AG04449 (cell line): Measurements from ENCODE around the gene ACVRL1.

Source experiments
- CTCF ChIA-PET: fragments of 350-600 bp; formaldehyde crosslinking; extraction: SDS; loops from one replicate; lab custom pipeline; 2021; ENCODE audit warnings: antibody characterized with exemption; lab: Yijun Ruan, JAX
- POLR2A ChIA-PET: fragments of 400-600, 350-600 bp; formaldehyde crosslinking; extraction: SDS; loops from one replicate; lab custom pipeline; 2020; ENCODE audit warnings: antibody characterized with exemption, inconsistent platforms; lab: Yijun Ruan, JAX
- DNase-seq: peaks from one replicate; pipeline ENCODE4 v3.0.0-alpha.2; 2010; ENCODE audit warnings: low read depth, low spot score
- H3K4me3 ChIP-seq: 2 replicates; pipeline ENCODE4 v1.5.1; 2011; ENCODE audit warnings: low read depth, mild to moderate bottlenecking, control low read depth, low read length
- TF ChIP-seq, protein P1 (sequence below): IDR thresholded peaks from one replicate; pipeline ENCODE4 v1.5.1; 2011; ENCODE audit warnings: mild to moderate bottlenecking, moderate library complexity, low read length, control low read depth, inconsistent platforms; ENCODE audit not compliant: insufficient read depth; ENCODE audit errors: missing control alignments

The ACVRL1 gene

DNA sequence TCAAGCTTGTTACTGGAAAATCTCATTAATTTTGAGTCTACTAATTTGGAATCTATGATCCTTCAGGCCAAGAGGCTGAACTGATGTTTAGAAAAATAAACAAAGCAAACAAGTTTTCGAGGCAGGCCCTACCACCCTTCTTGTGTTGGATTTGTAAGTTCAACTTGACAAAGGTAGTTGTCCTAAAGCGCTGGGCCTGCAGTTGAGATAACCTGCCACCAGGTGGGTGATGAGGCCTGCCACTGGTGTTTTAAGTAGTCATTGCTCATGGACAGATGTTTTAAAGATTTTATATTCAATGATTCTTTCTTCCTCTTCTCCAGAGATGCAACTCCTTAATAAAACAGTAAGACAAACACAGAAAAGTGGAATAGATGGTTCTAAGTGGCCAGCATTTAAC lies 19.4 kb downstream of the ACVRL1 start:
- H3K4me3 ChIP-seq = no peak overlapping the region
- TF ChIP-seq, protein P1, sequence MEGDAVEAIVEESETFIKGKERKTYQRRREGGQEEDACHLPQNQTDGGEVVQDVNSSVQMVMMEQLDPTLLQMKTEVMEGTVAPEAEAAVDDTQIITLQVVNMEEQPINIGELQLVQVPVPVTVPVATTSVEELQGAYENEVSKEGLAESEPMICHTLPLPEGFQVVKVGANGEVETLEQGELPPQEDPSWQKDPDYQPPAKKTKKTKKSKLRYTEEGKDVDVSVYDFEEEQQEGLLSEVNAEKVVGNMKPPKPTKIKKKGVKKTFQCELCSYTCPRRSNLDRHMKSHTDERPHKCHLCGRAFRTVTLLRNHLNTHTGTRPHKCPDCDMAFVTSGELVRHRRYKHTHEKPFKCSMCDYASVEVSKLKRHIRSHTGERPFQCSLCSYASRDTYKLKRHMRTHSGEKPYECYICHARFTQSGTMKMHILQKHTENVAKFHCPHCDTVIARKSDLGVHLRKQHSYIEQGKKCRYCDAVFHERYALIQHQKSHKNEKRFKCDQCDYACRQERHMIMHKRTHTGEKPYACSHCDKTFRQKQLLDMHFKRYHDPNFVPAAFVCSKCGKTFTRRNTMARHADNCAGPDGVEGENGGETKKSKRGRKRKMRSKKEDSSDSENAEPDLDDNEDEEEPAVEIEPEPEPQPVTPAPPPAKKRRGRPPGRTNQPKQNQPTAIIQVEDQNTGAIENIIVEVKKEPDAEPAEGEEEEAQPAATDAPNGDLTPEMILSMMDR = peak; percentile 7
- CTCF ChIA-PET = interaction anchor here (0.6 to 26.8 kb wide), 13 partner anchors 8 to 95 kb away, joined by 3 to 621 read pairs (median 5); partner anchors contain the start of genes ACVRL1 and ANKRD33
- DNase-seq = no peak
- POLR2A ChIA-PET = no interaction called here

DNA sequence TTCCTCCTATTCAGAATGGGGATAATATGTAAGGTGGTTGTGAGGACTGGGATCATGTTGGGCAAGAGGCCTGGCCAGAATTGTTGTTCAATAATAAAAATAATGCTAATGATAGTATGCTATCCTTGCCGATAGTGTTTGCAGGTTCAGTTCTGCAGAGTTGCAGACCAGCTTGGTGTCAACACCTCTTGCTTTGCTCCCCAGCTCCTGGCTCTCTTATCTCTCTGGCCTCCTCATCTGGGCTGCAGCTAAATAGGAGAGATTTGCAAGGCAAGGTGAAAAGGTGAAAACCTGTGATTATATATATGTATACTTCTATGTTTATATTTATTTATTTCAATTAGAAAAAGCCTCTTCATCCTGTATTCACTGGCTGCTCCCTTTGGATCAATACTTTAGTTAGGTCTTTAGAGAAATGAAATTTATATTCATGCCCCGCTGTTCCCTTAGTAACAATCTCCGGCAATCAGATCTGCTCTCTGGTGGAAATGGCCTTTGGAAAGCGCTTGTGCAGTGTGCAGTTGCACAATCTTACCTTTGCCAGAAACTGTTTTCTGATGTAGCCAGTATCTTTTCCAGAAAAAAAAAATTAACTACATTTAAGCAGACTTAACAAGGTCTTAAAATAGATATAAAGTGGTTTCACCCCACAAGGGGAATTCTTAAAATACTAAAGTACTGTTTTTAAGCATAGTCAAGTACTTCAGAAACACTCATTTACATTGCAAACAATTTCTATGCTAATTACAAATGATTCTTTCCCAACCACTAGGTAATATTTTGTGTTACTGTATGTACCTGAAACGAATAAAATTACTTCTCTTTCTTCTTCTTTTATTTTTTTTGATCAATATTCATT lies 25.1 kb downstream of the ACVRL1 start:
- CTCF ChIA-PET = interaction anchor here (2.2 kb wide), 1 partner anchor 9 kb away, joined by 14 read pairs; no protein-coding TSS in a partner anchor
- POLR2A ChIA-PET = no interaction called here
- TF ChIP-seq, protein P1 = no peak
- no peak for DNase-seq
- H3K4me3 ChIP-seq = no peak overlapping the region

DNA sequence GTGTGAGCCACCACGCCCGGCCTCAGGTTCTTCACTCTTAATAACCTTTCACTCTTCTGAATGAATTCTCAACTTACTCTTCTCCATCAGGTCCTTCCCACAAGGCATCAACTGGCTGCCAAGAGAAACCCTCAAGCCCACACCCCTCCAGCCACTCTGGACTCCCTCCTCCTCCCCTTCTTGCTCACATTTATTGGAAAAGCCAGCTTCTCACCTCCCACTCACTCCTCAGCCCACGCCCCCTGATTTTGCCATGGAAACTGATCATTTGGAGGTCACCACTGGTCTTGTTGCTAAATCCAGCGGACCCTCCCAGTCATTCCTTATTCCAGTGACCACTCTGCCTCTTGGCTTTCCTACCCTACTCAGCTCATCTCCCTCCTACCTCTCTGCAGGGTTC lies 26.8 kb downstream of the ACVRL1 start:
- CTCF ChIA-PET = interaction anchor here (0.8 to 6.3 kb wide), 7 partner anchors 8 to 59 kb away, joined by 3 to 73 read pairs (median 3); no protein-coding TSS in a partner anchor
- no peak overlapping the region for H3K4me3 ChIP-seq
- DNase-seq = no peak
- TF ChIP-seq, protein P1 = no peak
- POLR2A ChIA-PET = no interaction called here

DNA sequence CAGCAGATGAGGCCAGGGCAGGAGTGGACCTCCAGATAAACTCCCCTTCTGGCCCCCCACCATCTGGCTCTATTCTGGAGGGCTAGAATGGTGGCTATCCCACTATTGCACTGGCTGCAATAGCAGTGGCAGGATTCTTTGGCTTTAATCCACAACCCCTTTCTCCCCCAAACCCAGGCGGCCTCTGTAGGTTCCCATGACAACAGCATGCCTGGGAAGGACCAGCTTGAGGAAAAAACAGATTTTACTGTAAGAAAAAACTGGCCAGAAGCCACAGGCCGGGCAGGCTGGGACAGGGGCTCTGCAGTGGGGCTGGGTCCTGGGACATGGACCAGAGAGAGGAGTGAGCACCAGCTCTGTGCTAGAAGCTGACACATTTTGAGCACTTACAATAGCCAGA lies 30.6 kb downstream of the ACVRL1 start:
- POLR2A ChIA-PET = no interaction called here
- TF ChIP-seq, protein P1 = no peak
- no peak for DNase-seq
- H3K4me3 ChIP-seq = no peak overlapping the region
- CTCF ChIA-PET = interaction anchor here (0.9 to 6.3 kb wide), 2 partner anchors 15 to 56 kb away, joined by 3 to 73 read pairs; no protein-coding TSS in a partner anchor

DNA sequence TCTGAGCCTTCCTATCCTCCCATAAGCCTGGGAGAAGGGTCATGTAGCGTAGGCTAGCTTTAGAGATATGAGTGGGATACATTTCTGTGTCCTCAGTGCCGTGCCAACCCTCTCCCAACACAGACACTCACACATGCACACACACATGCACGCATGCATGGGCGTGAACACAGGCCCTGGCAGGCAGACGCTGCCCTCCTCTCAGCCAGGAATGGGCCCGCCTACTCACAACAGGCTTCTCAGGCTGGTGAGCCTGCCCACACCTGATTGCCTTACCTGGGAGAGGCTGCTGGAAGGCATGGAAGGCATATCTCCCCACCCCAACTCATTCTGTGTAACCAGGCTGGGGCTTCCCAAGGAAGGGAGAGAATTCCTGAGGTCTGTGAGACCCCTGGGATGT lies 31.4 kb downstream of the ACVRL1 start:
- H3K4me3 ChIP-seq = no peak overlapping the region
- DNase-seq = no peak
- CTCF ChIA-PET = interaction anchor here (6.3 kb wide), 1 partner anchor 16 kb away, joined by 73 read pairs; no protein-coding TSS in a partner anchor
- TF ChIP-seq, protein P1 = no peak
- POLR2A ChIA-PET = no interaction called here

DNA sequence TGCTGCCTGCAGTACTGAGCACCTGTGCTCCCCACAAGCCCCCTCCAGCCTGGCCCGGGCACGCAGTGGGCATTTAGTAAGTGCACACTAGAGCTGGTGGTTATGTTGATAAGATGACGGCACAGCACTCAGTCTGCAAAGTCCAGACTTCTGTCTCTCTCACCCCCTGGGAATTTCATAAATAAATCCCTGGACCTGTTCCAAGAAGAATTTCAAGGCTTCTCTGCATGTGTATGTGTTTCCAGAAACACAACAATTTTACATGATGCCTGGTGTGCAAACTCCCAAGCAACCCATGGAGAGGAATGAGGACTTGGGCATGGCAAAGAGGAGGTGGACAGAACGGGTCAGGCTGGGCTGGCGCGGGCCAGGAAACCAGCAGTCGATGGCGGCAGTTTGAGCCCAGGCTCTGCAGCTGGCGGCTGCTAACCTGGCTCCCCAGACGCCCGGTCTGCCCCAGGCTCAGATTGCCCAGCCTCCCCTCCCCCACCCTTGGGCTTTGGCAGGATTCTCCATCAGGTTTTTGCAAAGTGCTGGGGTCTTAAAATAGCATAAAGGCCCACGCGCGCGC lies 33.8 kb downstream of the ACVRL1 start:
- TF ChIP-seq, protein P1 = no peak
- ChIA-PET POLR2A (no interaction called here), CTCF (interaction anchor here (1.0 to 1.4 kb wide), 4 partner anchors 14 to 52 kb away, joined by 3 to 5 read pairs (median 4); no protein-coding TSS in a partner anchor)
- no peak overlapping the region for H3K4me3 ChIP-seq
- DNase-seq = no peak
